CD14-positive monocyte (primary cell): ENCODE data around the gene POR. TPM values are rescaled to one million over a fixed set of nuclear protein-coding genes. Genes with fewer than 3 reads are reported as not detected.
"Not testable (repeated sequence)": the region's sequence is repeated elsewhere in the genome, so short reads cannot be mapped to it uniquely, and the experiment has no call there.

Experiments
- DNase-seq, 3 donors: peaks; one replicate each; pipeline ENCODE4 v3.0.0-alpha.2; 2011 to 2022
- H2AFZ ChIP-seq: 2 replicates; pipeline ENCODE4 v1.6.0; 2012; ENCODE audit warnings: mild to moderate bottlenecking, low read depth, low read length, inconsistent platforms; ENCODE audit not compliant: insufficient read depth, poor library complexity, severe bottlenecking
- H3K27ac ChIP-seq, 2 donors: 1 replicate in 1 of 2; 2 replicates in 1 of 2; pipeline ENCODE4 v1.5.1; 2012 to 2013; ENCODE audit warnings: low read length in 2 of 2, control low read depth in 1 of 2, inconsistent platforms in 1 of 2, low read depth in 1 of 2, mild to moderate bottlenecking in 1 of 2
- H3K27me3 ChIP-seq, 2 donors: one replicate each; pipeline versions ENCODE4 v1.6.0 to v1.6.1; 2011 to 2013; ENCODE audit warnings: low read length in 2 of 2; ENCODE audit not compliant: control insufficient read depth in 2 of 2, insufficient read depth in 2 of 2
- H3K36me3 ChIP-seq, 2 donors: replicated peaks in 1 of 2; 1 replicate in 1 of 2; 2 replicates in 1 of 2; pipeline versions ENCODE4 v1.5.1 to v1.6.1; 2012 to 2013; ENCODE audit warnings: low read length in 2 of 2, control low read depth in 1 of 2, inconsistent platforms in 1 of 2, mild to moderate bottlenecking in 1 of 2; ENCODE audit not compliant: insufficient read depth in 2 of 2, control insufficient read depth in 1 of 2
- H3K4me1 ChIP-seq, 2 donors: 1 replicate in 1 of 2; 2 replicates in 1 of 2; pipeline versions ENCODE4 v1.5.1 to v1.6.1; 2012 to 2013; ENCODE audit warnings: low read length in 2 of 2, control low read depth in 1 of 2, inconsistent platforms in 1 of 2, mild to moderate bottlenecking in 1 of 2, moderate library complexity in 1 of 2; ENCODE audit not compliant: insufficient read depth in 2 of 2, control insufficient read depth in 1 of 2
- H3K4me2 ChIP-seq: replicated peaks from 2 replicates; pipeline ENCODE3; 2012; ENCODE audit warnings: low read length, moderate library complexity, mild to moderate bottlenecking; ENCODE audit not compliant: poor library complexity, severe bottlenecking; ENCODE audit errors: extremely low read depth
- H3K4me3 ChIP-seq, 3 experiments: fragments of 200-600 bp in 1 of 3; sonication (generic) in 1 of 3; replicated peaks in 1 of 3; 1 replicate in 2 of 3; 2 replicates in 1 of 3; pipeline ENCODE4 v1.5.1; 2011 to 2013; ENCODE audit warnings: low read length in 3 of 3, mild to moderate bottlenecking in 3 of 3, control low read depth in 2 of 3, low read depth in 2 of 3, inconsistent platforms in 1 of 3, moderate library complexity in 1 of 3
- H3K79me2 ChIP-seq: 2 replicates; pipeline ENCODE4 v1.6.0; 2012; ENCODE audit warnings: mild to moderate bottlenecking, control low read depth, inconsistent platforms, low read length, moderate library complexity; ENCODE audit not compliant: insufficient read depth
- H3K9ac ChIP-seq: 2 replicates; pipeline ENCODE4 v1.6.0; 2017; ENCODE audit warnings: low read length, mild to moderate bottlenecking; ENCODE audit not compliant: insufficient read depth, poor library complexity, severe bottlenecking
- H3K9me3 ChIP-seq, 2 donors: replicated peaks in 1 of 2; 1 replicate in 1 of 2; 2 replicates in 1 of 2; pipeline versions ENCODE4 v1.5.1 to v1.6.1; 2012 to 2013; ENCODE audit warnings: low read length in 2 of 2, control low read depth in 1 of 2; ENCODE audit not compliant: control insufficient read depth in 1 of 2, insufficient read depth in 1 of 2
- H4K20me1 ChIP-seq: 2 replicates; pipeline ENCODE4 v1.6.0; 2012; ENCODE audit warnings: mild to moderate bottlenecking, low read length, control low read depth, moderate library complexity; ENCODE audit not compliant: insufficient read depth
- H3K27ac Mint-ChIP-seq, 7 donors: one replicate each; pipeline ENCODE4 v1.8.0; 2020; ENCODE audit warnings: mild to moderate bottlenecking in 7 of 7, mixed read lengths in 7 of 7, moderate library complexity in 6 of 7, inconsistent platforms in 2 of 7
- H3K27me3 Mint-ChIP-seq, 3 donors: one replicate each; pipeline ENCODE4 v1.8.0; 2021 to 2022; ENCODE audit warnings: low read depth in 3 of 3, mild to moderate bottlenecking in 3 of 3, mixed read lengths in 3 of 3, moderate library complexity in 3 of 3, inconsistent platforms in 1 of 3
- H3K36me3 Mint-ChIP-seq, 2 donors: one replicate each; pipeline ENCODE4 v1.8.0; 2020; ENCODE audit warnings: mixed read lengths in 2 of 2, inconsistent platforms in 1 of 2, mild to moderate bottlenecking in 1 of 2
- H3K4me1 Mint-ChIP-seq: one replicate; pipeline ENCODE4 v1.8.0; 2020; ENCODE audit warnings: mild to moderate bottlenecking, mixed read lengths
- H3K4me3 Mint-ChIP-seq, 2 donors: one replicate each; pipeline ENCODE4 v1.8.0; 2020; ENCODE audit warnings: mild to moderate bottlenecking in 2 of 2, mixed read lengths in 2 of 2, moderate library complexity in 1 of 2
- H3K9me3 Mint-ChIP-seq, 7 donors: one replicate each; pipeline ENCODE4 v1.8.0; 2020 to 2022; ENCODE audit warnings: mixed read lengths in 7 of 7, mild to moderate bottlenecking in 6 of 7, moderate library complexity in 6 of 7, inconsistent platforms in 2 of 7
- CTCF ChIP-seq: fragments of 200-600 bp; IDR thresholded peaks from one replicate; pipeline ENCODE4 v1.8.0; 2022; ENCODE audit warnings: antibody characterized with exemption, mild to moderate bottlenecking
- WGBS: methylation state at CpG from one replicate; pipeline ENCODE4 v1.1.5; 2013; ENCODE audit warnings: missing lambda C conversion rate; ENCODE audit not compliant: insufficient coverage; 5-methylcytosine and 5-hydroxymethylcytosine counted together
- intact Hi-C, 2 donors: fragments of 100-400 bp; cut with micrococcal nuclease; formaldehyde crosslinking; loops; one replicate each; pipeline versions ENCODE4 v1.15.0 to v1.15.1; 2023
- polyA plus RNA-seq, 3 donors: library from polyadenylated mRNA; depleted of rRNA in 1 of 3; unstranded in 2 of 3; stranded (reverse) in 1 of 3; fragments of 300-500 nt in 2 of 3; fragments of >200 nt in 1 of 3; fragmentation: Illumina TruSeq in 2 of 3; gene quantifications; 1 replicate in 2 of 3; 2 replicates in 1 of 3; pipeline ENCODE4 v1.2.3, GENCODE V29; 2012 to 2021

POR gene
- polyA plus RNA-seq, 3 donors, result 90.5 to 102 (median 98.1) TPM

GRCh38 chr7:75909521-75910132, 5.3 kb upstream of the POR start:
- Histone ChIP-seq H3K27ac (peak overlapping the region in 1 of 2 donors; percentile 42), H3K27me3 (no peaks in the 10 kb centered on the region), H3K4me1 (peaks cover 40 to 42% of the 10 kb centered on the region in 2 donors), H3K4me3 (no peak overlapping the region), H3K4me2 (no peak overlapping the region), H3K9ac (no peak overlapping the region), H3K9me3 (peaks cover 0 to 4% of the 10 kb centered on the region in 2 donors), H4K20me1 (no peaks in the 10 kb centered on the region), H3K36me3 (no peaks in the 10 kb centered on the region), H3K79me2 (no peaks in the 10 kb centered on the region), H2AFZ (no peak overlapping the region)
- TF ChIP-seq CTCF, result no peak
- WGBS, result 83% methylated on average over 1 of the region's 5 CpGs
- intact Hi-C loops, result loop anchor here in 1 of 2 donors (5.0 kb wide), 1 partner anchor 32 kb away; the partner anchor contains the start of gene RHBDD2
- H3K27ac Mint-ChIP-seq, result peak overlapping the region in 6 of 7 donors; percentile 46 to 90 (median 70)
- no peak for DNase-seq
- H3K27me3 Mint-ChIP-seq, result peaks cover 0 to 14% (median 3%) of the 10 kb centered on the region in 3 donors
- H3K4me1 Mint-ChIP-seq, result peaks cover 47% of the 10 kb centered on the region
- H3K36me3 Mint-ChIP-seq, result no peaks in the 10 kb centered on the region
- peaks cover 4 to 7% (median 5%) of the 10 kb centered on the region in 7 donors for H3K9me3 Mint-ChIP-seq
- no peak overlapping the region for H3K4me3 Mint-ChIP-seq

- H3K27me3 ChIP-seq, H3K4me2 ChIP-seq, H2AFZ ChIP-seq, H3K27ac ChIP-seq, H3K9ac ChIP-seq, H3K4me3 ChIP-seq, H3K9me3 Mint-ChIP-seq, H3K4me3 Mint-ChIP-seq, H3K9me3 ChIP-seq, DNase-seq, H3K36me3 Mint-ChIP-seq, H3K36me3 ChIP-seq: not testable (repeated sequence)
- peaks cover 40% of the 10 kb centered on the region for H3K4me1 Mint-ChIP-seq
- H4K20me1 ChIP-seq, result peaks cover 10% of the 10 kb centered on the region
- intact Hi-C loops, result loop anchor here in 1 of 2 donors (5.0 kb wide), 1 partner anchor 34 kb away; the partner anchor contains the start of gene RHBDD2
- H3K27ac Mint-ChIP-seq, result peak overlapping the region in 2 of 7 donors; percentile 41 to 62
- peaks cover 32 to 35% of the 10 kb centered on the region in 2 donors for H3K4me1 ChIP-seq
- 80% methylated on average over 7 of the region's 12 CpGs for WGBS
- peaks cover 0 to 14% (median 3%) of the 10 kb centered on the region in 3 donors for H3K27me3 Mint-ChIP-seq
- peaks cover 12% of the 10 kb centered on the region for H3K79me2 ChIP-seq
These were observed 3.8 kb upstream of the POR start for GRCh38 chr7:75911186-75911585.
